WERI-Rb-1 (cell line): ENCODE measurements around the gene CTSD.

ENCODE experiments used
- DNase-seq: peaks from one replicate; pipeline ENCODE4 v3.0.0-alpha.2; 2020
- H3K27ac ChIP-seq: fragments of 250-450 bp; sonication (Bioruptor Pico); 2 replicates; pipeline ENCODE4 v1.5.1; 2020; ENCODE audit warnings: mild to moderate bottlenecking, moderate library complexity
- H3K27me3 ChIP-seq: fragments of 250-450 bp; sonication (Bioruptor Pico); 2 replicates; pipeline ENCODE4 v1.5.1; 2021; ENCODE audit warnings: mild to moderate bottlenecking, low read depth, moderate library complexity; ENCODE audit not compliant: insufficient read depth, severe bottlenecking
- H3K36me3 ChIP-seq: fragments of 250-450 bp; sonication (Bioruptor Pico); 2 replicates; pipeline ENCODE4 v1.5.1; 2020; ENCODE audit warnings: mild to moderate bottlenecking, moderate library complexity
- H3K4me3 ChIP-seq: 2 replicates; pipeline ENCODE4 v1.5.1; 2011; ENCODE audit warnings: low read depth, mild to moderate bottlenecking, control low read depth, low read length
- H3K9me3 ChIP-seq: fragments of 250-450 bp; sonication (Bioruptor Pico); 2 replicates; pipeline ENCODE4 v1.5.1; 2021; ENCODE audit warnings: mild to moderate bottlenecking, moderate library complexity; ENCODE audit not compliant: severe bottlenecking
- CTCF ChIP-seq: IDR thresholded peaks from 2 replicates; pipeline ENCODE4 v1.5.1; 2011; ENCODE audit warnings: low read depth, mild to moderate bottlenecking, control low read depth, inconsistent platforms, low read length

CTSD gene

DNA sequence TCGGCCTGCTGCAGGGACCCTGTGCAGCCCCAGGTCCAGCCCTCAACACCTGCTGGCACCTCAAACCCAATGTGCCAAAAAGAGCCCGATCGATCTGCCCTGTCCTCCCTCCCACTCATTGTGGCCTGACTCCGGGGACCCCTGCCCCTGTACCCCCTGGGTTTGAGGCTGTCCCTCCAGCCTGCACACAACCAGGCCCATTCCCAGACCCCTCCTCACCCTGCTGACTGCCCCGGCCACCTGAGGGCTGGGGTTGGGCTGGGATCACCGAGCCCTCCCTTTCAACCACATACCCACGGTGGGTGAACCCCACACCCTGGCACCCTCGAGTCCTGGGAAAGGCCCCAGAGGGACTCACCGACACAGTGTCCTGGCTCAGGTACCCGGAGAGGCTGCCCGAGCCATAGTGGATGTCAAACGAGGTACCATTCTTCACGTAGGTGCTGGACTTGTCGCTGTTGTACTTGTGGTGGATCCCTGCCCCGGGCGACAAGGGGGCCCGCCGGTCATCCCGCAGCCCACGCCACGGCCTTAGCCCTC, 5.0 kb downstream of the CTSD start:
- H3K9me3 ChIP-seq = no peaks in the 10 kb centered on the region
- H3K27ac ChIP-seq = no peak overlapping the region
- no peaks in the 10 kb centered on the region for H3K27me3 ChIP-seq
- H3K4me3 ChIP-seq = no peak overlapping the region
- DNase-seq = no peak
- no peak for TF ChIP-seq CTCF
- H3K36me3 ChIP-seq = peaks cover 5% of the 10 kb centered on the region; the same call in 1 of the 2 replicates

DNA sequence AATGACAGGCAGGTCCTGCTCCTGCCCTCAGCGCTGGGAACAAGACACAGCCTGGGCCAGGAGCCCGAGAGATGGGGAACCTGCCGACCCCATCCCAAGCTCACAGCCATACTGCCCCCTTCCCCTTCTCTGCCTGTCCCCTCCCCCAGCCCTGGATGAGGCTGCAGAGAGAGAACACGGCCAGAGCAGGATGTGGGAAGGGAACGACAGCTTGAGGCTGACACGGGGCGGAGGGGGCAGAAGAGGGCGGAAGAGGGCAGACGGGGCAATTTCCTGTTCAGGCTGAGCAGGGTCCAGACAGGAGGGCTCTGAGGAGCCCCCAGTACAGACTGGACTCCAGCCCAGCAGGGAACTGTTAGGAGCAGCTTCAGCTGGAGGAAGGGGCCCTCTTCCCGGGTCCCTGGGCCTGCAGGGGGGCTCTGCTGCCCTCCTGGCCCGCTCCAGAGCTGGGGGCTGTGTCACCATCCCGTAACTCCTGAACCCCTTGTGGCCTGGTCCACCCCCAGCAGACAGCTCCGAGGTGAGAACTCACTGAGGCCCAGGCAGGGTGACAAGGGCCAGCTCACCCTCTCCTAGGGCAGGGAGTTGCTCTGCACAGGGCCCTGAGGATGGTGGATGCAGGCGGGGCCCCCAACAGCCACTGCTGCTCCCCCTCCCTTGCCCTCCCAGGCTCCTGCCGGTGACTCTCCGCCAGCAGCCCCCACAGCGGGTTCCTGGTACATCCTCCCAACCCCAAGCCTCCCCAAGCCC, 5.7 kb downstream of the CTSD start:
- Histone ChIP-seq H3K9me3 (no peaks in the 10 kb centered on the region), H3K36me3 (peaks cover 5% of the 10 kb centered on the region; the same call in 1 of the 2 replicates), H3K27me3 (no peaks in the 10 kb centered on the region), H3K4me3 (no peak overlapping the region), H3K27ac (no peak overlapping the region)
- no peak for DNase-seq
- TF ChIP-seq CTCF = no peak

DNA sequence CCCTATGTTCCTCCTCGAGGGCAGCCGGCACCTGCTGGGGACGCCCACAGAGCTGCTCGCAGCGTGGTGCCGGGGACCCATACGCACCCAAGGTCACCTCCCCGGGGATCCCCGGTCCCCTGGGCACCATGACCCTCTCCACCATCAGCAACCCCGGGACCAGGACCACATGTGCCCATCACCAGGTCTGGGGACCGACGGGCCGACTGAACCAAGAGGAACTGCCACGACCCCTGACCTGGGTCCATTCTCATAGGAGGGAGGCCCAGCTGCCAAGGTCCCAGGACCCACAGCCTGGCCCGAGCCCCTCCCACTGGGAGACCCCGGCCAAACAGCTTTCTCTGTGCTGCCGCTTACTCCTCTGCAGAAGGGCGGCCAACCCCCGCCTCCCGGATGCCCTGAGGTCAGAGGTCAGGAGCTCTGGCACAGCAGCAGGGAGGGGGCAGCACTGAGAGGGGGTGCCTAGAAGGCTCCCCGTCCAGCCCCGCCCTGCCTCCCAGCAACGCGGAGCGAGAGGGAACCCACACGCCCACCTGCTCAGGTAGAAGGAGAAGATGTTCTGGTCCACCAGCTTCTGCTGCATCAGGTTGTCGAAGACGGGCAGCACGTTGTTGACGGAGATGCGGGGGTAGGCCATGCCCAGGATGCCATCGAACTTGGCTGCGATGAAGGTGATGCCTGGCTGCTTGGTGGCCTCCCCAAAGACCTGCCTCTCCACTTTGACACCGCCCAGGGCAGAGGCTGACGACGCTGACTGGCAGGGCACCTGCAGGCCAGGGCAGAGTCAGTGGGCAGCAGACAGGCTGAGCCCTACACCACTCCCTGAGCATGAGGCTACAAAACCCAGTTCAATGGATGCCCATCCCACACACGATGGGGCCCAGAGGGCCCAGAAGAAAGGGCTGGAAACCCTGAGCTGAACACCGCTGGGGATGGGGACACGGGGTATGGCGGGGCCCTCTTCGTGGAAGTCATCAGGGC, 6.6 kb downstream of the CTSD start:
- peaks cover 5% of the 10 kb centered on the region; the same call in 1 of the 2 replicates for H3K36me3 ChIP-seq
- H3K4me3 ChIP-seq = no peak overlapping the region
- H3K27ac ChIP-seq = no peak overlapping the region
- no peak for DNase-seq
- no peaks in the 10 kb centered on the region for H3K27me3 ChIP-seq
- no peaks in the 10 kb centered on the region for H3K9me3 ChIP-seq
- TF ChIP-seq CTCF = no peak

DNA sequence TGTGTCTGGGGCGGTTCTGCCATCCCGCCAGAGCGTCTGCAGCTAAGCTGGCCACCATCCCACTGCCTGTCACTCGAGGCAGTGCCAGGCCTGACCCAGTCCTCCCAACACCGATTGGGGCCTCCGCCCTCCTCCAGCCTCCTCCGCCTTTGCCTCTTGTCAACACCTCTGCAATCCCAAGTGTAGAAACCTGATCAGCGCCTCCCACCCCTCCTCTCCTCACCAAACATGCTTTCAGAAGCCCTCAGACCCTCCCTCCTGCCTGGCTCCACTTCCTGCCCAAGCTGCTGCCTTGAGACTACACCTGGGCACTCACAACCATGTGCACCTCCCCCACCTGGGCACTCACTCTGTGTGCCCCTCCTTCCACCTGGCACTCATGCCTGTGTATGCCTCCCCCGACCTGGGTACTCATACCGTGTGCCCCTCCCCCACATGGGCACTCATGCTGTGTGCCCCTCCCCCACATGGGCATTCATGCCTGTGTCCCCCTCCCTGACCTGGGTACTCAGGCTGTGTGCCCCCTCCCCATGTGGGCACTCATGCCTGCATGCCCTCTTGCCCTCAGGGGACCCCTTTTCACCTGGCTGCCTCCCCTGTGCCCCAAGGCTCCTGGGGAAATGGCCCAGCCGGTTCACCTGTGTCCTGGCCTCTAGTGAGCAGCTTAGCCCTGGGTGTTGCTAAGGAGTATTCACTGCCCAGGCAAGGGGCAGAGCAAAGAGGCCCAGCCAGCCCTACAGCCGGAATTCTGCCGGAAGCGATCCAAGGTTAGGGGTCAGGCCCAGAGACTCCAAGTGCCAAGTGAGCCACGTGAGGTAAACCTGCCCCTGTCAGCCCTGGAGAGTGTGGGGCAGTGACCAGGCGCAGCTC, 7.8 kb downstream of the CTSD start:
- Histone ChIP-seq H3K9me3 (no peaks in the 10 kb centered on the region), H3K27me3 (peaks cover under 1% of the 10 kb centered on the region), H3K4me3 (no peak overlapping the region), H3K27ac (no peak overlapping the region), H3K36me3 (peaks cover 2% of the 10 kb centered on the region)
- no peak for TF ChIP-seq CTCF
- DNase-seq = no peak

GRCh38 chr11:1755344-1755691, 8.4 kb downstream of the CTSD start:
- no peaks in the 10 kb centered on the region for H3K9me3 ChIP-seq
- H3K36me3 ChIP-seq = peaks cover 2% of the 10 kb centered on the region
- H3K4me3 ChIP-seq = no peak overlapping the region
- no peak for TF ChIP-seq CTCF
- no peak for DNase-seq
- no peak overlapping the region for H3K27ac ChIP-seq
- peaks cover 7% of the 10 kb centered on the region for H3K27me3 ChIP-seq
